AG20443 (cell line): ENCODE measurements around the gene NFKB1.
"Not testable (repeated sequence)": the region's sequence is repeated elsewhere in the genome, so short reads cannot be mapped to it uniquely, and the experiment has no call there.

Experiments
- DNase-seq: peaks from one replicate; pipeline ENCODE4 v3.0.0; 2012; ENCODE audit warnings: low spot score, mixed read lengths

NFKB1 gene, protein sequence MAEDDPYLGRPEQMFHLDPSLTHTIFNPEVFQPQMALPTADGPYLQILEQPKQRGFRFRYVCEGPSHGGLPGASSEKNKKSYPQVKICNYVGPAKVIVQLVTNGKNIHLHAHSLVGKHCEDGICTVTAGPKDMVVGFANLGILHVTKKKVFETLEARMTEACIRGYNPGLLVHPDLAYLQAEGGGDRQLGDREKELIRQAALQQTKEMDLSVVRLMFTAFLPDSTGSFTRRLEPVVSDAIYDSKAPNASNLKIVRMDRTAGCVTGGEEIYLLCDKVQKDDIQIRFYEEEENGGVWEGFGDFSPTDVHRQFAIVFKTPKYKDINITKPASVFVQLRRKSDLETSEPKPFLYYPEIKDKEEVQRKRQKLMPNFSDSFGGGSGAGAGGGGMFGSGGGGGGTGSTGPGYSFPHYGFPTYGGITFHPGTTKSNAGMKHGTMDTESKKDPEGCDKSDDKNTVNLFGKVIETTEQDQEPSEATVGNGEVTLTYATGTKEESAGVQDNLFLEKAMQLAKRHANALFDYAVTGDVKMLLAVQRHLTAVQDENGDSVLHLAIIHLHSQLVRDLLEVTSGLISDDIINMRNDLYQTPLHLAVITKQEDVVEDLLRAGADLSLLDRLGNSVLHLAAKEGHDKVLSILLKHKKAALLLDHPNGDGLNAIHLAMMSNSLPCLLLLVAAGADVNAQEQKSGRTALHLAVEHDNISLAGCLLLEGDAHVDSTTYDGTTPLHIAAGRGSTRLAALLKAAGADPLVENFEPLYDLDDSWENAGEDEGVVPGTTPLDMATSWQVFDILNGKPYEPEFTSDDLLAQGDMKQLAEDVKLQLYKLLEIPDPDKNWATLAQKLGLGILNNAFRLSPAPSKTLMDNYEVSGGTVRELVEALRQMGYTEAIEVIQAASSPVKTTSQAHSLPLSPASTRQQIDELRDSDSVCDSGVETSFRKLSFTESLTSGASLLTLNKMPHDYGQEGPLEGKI

GRCh38 chr4:102500696-102501446 lies at the start of gene NFKB1:
Gene NFKB1, plus strand, starts transcription at chr4:102501359. Its CDS starts 24,160 bp downstream, at chr4:102525519.
- peak; percentile 68 for DNase-seq

- DNase-seq, result no peak
These were observed 48.3 kb upstream of the NFKB1 start for GRCh38 chr4:102452854-102453253.

- no peak for DNase-seq
These were observed 47.3 kb upstream of the NFKB1 start for GRCh38 chr4:102453827-102454226.

DNA sequence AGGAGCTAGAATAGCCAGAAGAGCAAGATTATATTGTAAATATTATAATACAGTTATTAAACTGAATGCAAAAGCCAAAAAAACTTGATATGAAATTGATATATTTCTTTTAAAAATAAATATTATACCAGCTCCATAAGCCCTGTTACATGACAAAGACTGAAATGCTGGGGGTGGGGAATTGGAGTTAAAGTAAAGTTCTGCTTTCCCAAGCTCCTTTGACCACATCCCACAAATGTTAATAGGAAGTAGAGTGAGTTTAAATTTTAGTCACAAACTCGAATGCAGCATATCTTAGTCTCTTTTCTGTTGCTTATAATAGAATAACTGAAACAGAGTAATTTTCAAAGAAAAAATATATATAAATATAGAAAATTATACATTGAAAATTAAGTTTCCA lies 46.9 kb upstream of the NFKB1 start:
- no peak for DNase-seq

DNA sequence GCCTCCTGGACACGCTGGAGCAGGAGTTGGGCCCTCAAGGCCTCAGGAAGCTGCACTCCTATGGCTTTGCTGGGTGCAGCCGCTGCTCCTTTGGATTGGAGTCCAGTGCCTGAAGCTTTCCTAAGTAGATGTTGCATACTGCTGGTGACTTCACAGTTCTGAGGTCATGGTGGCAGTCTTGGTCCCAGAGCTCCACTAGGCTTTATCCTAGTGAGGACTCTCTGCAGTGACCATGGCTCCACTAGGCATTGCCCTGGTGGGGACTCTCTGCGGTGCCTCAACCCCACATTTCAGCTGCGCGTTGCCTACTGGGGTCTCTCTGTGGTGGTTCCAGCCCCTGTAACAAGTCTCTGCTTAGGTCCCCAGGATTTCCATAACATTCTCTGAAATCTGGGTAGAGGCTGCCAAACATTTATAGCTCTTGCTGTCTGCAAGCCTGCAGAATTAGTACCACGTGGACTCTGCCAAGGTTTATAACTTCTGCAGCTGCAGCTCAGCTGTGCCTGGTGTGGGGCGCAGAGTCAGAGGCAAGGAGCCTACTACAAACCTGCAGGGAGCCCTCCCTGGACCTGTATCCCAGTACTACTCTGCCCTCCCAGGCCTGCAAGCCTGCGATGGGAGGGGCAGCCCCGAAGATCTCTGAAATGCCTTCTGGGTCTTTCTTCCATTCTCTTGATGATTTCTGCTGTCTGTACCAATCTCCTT lies 46.0 kb upstream of the NFKB1 start:
- DNase-seq, result no peak

DNA sequence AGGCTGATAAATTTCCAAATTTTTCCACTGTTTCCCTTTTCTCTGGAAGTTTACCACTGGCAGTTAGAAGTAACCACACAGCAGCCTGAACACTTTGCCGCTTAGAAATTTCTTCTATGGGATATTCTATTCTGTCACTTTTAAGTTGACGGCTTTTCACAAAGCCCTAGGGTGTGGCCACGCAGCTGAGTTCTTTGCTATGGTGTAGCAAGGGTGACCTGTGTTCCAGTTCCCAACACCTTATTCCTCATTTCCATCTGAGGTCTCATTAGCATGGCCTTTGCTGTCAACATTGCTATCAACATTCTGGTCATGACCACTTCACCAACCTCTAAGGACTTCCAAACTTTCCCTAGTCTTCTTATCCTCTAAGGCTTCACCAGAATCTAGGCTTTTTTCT lies 45.4 kb upstream of the NFKB1 start:
- DNase-seq, result no peak

DNA sequence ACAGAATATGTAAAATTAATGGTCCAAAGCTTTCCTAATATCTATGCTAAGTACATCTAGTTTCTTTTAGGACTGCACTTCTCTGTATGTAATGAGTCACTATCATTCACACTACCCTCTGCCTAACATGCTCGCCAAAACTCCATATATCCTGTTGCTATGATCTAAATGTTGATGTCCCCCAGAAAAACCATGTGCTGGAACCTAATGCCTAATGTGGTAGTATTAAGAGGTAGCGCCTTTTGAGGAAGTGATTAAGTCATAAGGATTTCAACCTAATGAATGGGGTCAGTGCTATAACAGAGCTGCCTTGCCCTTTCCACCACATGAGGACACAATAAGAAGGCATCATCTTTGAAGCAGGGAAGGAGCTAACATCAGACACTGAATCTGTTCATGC lies 34.9 kb upstream of the NFKB1 start:
- no peak for DNase-seq

DNA sequence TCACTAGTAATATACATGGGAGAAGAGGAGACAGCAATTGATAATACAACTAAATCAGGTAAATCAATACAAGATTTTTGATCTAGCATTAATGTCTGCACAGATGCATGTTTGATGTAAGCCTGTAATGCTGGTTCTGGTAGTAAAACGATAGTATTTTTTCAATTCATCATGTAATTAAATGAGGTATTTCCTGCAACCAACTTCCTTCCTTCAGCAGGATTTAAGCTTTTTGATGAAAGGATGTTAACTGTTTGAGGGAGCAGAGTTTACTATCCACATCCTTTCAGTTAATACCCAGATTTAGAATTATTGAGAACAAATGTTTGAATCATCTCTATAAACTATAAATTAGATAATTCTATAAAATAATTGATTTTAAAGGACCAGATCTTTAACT lies 31.4 kb upstream of the NFKB1 start:
- no peak for DNase-seq

DNA sequence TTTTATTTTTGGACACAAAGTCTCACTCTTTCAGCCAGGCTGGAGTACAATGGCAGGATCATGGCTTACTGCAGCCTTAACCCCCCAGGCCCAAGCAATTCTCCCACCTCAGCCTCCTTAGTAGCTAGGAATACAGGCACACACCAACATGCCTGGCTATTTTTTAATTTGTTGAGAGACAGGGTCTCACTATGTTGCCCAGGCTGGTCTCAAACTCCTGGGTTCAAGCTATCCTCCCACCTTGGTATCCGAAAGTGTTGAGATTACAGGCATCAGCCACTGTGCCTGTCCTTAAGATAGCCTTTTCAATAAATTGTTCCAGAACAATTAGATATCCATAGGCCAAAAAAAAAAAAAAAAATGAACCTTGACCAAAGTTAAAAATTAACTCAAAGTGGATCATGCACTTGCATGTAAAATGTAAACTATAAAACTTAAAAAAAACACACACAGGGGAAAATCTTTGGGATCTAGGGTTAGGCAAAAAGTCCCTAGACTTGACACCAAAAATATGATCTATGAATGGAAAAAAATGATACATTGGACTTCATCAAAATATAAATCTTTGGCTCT lies 28.6 kb upstream of the NFKB1 start:
- DNase-seq, result no peak

DNA sequence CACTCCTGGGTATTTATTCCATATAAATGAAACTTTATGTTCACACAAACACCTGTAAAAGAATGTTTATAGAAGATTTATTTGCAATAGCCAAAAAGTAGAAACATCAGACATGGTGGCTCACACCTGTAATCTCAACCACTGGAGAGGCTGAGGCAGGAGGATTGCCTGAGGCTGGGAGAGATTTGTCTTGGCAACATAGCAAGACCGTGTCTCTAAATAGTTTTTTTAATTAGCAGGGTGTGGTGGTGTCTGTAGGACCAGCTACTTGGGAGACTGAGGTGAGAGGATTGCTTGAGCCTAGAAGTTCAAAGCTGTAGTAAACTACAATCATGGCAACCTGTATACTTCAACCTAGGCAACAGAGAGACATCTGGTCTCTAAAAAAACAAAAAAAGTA lies 27.7 kb upstream of the NFKB1 start:
- DNase-seq, result no peak

- no peak for DNase-seq
These were observed 26.2 kb upstream of the NFKB1 start for GRCh38 chr4:102474736-102475504.

GRCh38 chr4:102477657-102478056 lies 23.5 kb upstream of the NFKB1 start:
- DNase-seq, result peak; percentile 24

DNA sequence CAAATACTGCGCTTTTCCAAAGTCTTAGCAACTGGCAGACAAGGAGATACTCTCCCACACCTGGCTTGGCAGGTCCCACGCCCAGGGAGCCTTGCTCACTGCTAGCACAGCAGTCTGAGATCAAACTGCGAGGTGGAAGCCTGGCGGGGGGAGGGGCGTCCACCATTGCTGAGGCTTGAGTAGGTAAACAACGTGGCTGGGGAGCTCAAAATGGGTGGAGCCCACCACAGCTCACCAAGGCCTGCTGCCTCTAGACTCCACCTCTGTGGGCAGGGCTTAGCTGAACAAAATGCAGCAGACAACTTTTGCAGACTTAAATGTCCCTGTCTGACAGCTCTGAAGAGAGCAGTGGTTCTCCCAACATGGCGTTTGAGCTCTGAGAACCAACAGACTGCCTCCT lies 23.0 kb upstream of the NFKB1 start:
- DNase-seq, result no peak

GRCh38 chr4:102479832-102480231 lies 21.3 kb upstream of the NFKB1 start:
- not testable (repeated sequence) for DNase-seq

DNA sequence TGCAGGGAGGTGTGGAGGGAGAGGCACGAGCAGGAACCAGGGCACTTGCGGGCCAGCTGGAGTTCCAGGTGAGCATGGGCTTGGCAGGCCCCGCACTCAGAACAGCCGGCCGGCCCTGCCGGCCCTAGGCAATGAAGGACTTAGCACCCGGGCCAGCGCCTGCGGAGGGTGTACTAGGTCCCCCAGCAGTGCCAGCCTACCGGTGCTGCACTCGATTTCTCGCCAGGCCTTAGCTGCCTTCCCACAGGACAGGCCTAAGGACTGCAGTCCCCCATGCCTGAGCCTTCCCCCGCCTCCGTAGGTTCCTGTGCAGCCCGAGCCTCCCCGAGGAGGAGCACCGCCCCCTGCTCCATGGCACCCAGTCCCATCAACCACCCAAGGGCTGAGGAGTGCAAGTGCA lies 18.0 kb upstream of the NFKB1 start:
- DNase-seq, result no peak

DNA sequence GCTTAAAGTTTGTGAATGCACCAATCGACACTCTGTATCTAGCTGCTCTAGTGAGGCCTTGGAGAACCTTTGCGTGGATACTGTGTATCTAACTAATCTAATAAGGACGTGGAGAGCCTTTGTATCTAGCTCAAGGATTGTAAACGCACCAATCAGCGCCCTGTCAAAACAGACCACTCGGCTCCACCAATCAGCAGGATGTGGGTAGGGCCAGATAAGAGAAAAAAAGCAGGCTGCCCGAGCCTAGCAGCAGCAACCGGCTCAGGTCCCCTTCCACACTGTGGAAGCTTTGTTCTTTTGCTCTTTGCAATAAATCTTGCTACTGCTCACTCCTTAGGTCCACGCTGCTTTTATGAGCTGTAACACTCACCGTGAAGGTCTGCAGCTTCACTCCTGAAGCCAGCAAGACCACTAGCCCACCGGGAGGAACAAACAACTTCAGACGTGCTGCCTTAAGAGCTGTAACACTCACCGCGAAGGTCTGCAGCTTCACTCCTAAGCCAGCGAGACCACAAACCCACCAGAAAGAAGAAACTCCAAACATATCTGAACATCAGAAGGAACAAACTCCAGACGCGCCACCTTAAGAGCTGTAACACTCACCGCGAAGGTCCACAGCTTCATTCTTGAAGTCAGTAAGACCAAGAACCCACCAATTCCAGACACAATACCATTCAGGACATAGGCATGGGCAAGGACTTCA lies 17.0 kb upstream of the NFKB1 start:
- not testable (repeated sequence) for DNase-seq

DNA sequence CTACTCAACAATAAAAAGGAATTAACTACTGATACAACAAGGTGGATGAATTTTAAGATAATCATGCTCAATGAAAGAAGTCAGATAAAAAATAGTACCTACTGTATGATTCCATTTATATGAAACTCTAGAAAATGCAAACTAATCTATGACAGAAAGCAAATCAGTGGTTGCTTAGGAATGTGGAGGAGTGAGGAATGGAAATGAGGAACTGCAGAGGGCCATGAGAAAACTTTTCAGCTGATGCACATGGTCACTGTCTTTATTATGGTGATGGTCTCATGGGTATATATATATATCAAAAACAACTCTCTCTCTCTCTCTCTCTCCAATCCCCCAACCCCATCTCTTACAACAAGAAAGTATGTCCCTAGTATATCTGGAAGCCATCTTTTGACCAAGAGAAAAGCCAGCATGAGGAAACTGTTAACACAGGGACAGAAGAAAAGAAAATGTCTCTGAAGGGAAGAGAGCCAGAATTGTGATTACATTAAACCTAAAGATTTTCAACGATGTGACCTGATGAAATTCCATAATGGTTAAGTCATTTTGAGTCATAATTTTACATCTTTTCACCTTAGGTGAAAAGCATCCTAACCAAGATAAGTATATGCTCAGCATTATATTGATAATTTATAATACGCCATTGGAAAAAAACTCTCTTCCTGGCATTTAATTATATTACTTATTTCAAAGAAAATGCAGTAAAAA lies 8.5 kb upstream of the NFKB1 start:
- no peak for DNase-seq

- no peak for DNase-seq
These were observed 7.9 kb upstream of the NFKB1 start for GRCh38 chr4:102493257-102493656.

DNA sequence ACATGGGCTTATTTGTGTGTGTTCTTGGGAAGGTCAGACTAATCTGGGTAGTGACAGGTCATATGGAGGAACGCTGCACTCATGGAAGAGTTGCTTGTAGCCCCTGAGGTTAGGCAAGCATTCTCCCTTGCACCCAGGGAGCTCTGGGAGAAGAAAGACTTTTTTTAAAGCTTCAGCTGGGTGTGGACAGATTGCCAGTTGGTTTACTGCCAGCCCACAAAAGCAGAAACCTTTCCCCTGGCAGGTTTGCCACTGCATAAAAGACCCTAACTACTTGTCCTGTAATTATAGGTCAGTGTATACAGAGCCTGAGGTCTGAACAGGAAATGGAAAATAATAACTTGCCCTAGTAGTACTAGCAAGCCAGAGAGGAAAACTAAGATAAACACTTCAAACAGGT lies 7.4 kb upstream of the NFKB1 start:
- DNase-seq, result no peak
